GM12878 (cell line): ENCODE data around the gene CRP.

Source experiments
- BHLHE40 ChIP-seq, 2 experiments: fragments of 450-650 bp in 1 of 2; IDR thresholded peaks; 2 replicates each; pipeline ENCODE4 v1.6.1; 2011 to 2017; ENCODE audit warnings: low read depth in 2 of 2, borderline replicate concordance in 1 of 2, improper control_type of control experiment in 1 of 2, low read length in 1 of 2, mild to moderate bottlenecking in 1 of 2
- CTCF ChIP-seq, 3 experiments: IDR thresholded peaks in 2 of 3; conservative IDR thresholded peaks in 1 of 3; 2 replicates each; pipeline ENCODE4 v1.5.1; 2011; ENCODE audit warnings: low read depth in 3 of 3, low read length in 3 of 3, mild to moderate bottlenecking in 3 of 3, control low read depth in 2 of 3, moderate library complexity in 2 of 3, inconsistent platforms in 1 of 3, mixed read lengths in 1 of 3; ENCODE audit not compliant: control insufficient read depth in 2 of 3, insufficient read depth in 1 of 3; ENCODE audit errors: extremely low read depth in 1 of 3
- E2F4 ChIP-seq: IDR thresholded peaks from 2 replicates; pipeline ENCODE4 v1.6.1; 2012; ENCODE audit warnings: low read depth, low read length, improper control_type of control experiment
- EP300 ChIP-seq, 2 experiments: fragments of 150-350 bp in 1 of 2; IDR thresholded peaks; 2 replicates each; pipeline ENCODE4 v1.6.1; 2011 to 2012; ENCODE audit warnings: low read depth in 2 of 2, low read length in 2 of 2, borderline replicate concordance in 1 of 2, improper control_type of control experiment in 1 of 2, inconsistent platforms in 1 of 2; ENCODE audit not compliant: control insufficient read depth in 1 of 2
- EZH2 ChIP-seq: IDR thresholded peaks from 2 replicates; pipeline ENCODE4 v1.6.1; 2012; ENCODE audit warnings: low read depth, mild to moderate bottlenecking, control low read depth, inconsistent platforms, low read length, borderline replicate concordance; ENCODE audit not compliant: control insufficient read depth
- HDAC2 ChIP-seq: fragments of 200-600 bp; sonication (generic); IDR thresholded peaks from 2 replicates; pipeline ENCODE4 v1.6.1; 2017
- NFIC ChIP-seq: IDR thresholded peaks from 2 replicates; pipeline ENCODE4 v1.6.1; 2012; ENCODE audit warnings: low read depth, mild to moderate bottlenecking, inconsistent platforms, low read length, moderate library complexity
- POLR2A ChIP-seq: IDR thresholded peaks from 2 replicates; pipeline ENCODE4 v1.6.1; 2011; ENCODE audit warnings: low read depth, mild to moderate bottlenecking, low read length
- SRF ChIP-seq, 2 experiments: IDR thresholded peaks; 2 replicates each; pipeline ENCODE4 v1.6.1; 2011; ENCODE audit warnings: low read depth in 2 of 2, low read length in 2 of 2, mild to moderate bottlenecking in 1 of 2, moderate library complexity in 1 of 2
- TAF1 ChIP-seq: IDR thresholded peaks from 2 replicates; pipeline ENCODE4 v1.6.1; 2011; ENCODE audit warnings: mild to moderate bottlenecking, low read depth, low read length, borderline replicate concordance
- YY1 ChIP-seq: IDR thresholded peaks from 2 replicates; pipeline ENCODE4 v1.6.1; 2011; ENCODE audit warnings: low read depth, mild to moderate bottlenecking, low read length
- ZBTB11 ChIP-seq: fragments of 450-650 bp; formaldehyde crosslinking; IDR thresholded peaks from 2 replicates; pipeline ENCODE4 v1.5.0; 2022; ENCODE audit warnings: mild to moderate bottlenecking, missing genetic modification characterization

GRCh38 chr1:159705251-159705903 is 9.0 kb downstream of the CRP start:
- TF ChIP-seq NFIC: no peak
- no peak for TF ChIP-seq TAF1
- no peak for TF ChIP-seq ZBTB11 (CRISPR knock-in tag)
- TF ChIP-seq CTCF (IDR thresholded peaks at IDR 0.05 in 2 of 3, conservative IDR thresholded peaks at IDR 0.05 in 1 of 3; ENCODE audit: control insufficient read depth in 2 of 3, extremely low read depth in 1 of 3, insufficient read depth in 1 of 3, low read depth in 3 of 3, low read length in 3 of 3): no peak
- TF ChIP-seq SRF (IDR thresholded peaks at IDR 0.05; ENCODE audit: low read depth in 2 of 2, low read length in 2 of 2): no peak
- TF ChIP-seq EP300 (IDR thresholded peaks at IDR 0.05; ENCODE audit: borderline replicate concordance in 1 of 2, control insufficient read depth in 1 of 2, low read depth in 2 of 2, low read length in 2 of 2): no peak
- no peak for TF ChIP-seq POLR2A
- TF ChIP-seq HDAC2: no peak
- TF ChIP-seq E2F4: no peak
- no peak for TF ChIP-seq YY1
- TF ChIP-seq EZH2: no peak
- TF ChIP-seq BHLHE40 (IDR thresholded peaks at IDR 0.05; ENCODE audit: borderline replicate concordance in 1 of 2, low read depth in 2 of 2, low read length in 1 of 2): no peak
